Measurements from ENCODE around the gene TNFRSF1B.

DNA sequence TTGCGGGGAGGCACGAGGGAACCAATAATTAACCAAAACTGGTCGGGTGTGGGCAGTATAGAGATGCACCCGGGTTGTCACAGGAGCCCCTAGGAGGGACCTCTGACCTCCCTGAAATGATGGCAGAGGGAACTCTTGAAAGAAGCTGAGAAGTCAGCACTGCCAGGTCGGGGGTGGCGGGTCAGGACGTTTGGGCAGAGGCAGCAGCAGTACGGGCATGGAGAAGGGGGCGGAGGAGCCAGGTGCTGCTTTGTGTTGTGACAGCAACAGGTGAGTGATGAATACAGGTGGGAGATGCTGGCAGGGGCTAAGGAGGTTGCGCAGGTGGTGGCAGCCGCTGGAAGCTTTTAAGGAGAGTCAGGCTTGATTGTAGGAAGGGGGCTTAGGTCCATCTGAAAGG lies 11.7 kb downstream of the TNFRSF1B start:
- TF ChIP-seq, protein P1, sequence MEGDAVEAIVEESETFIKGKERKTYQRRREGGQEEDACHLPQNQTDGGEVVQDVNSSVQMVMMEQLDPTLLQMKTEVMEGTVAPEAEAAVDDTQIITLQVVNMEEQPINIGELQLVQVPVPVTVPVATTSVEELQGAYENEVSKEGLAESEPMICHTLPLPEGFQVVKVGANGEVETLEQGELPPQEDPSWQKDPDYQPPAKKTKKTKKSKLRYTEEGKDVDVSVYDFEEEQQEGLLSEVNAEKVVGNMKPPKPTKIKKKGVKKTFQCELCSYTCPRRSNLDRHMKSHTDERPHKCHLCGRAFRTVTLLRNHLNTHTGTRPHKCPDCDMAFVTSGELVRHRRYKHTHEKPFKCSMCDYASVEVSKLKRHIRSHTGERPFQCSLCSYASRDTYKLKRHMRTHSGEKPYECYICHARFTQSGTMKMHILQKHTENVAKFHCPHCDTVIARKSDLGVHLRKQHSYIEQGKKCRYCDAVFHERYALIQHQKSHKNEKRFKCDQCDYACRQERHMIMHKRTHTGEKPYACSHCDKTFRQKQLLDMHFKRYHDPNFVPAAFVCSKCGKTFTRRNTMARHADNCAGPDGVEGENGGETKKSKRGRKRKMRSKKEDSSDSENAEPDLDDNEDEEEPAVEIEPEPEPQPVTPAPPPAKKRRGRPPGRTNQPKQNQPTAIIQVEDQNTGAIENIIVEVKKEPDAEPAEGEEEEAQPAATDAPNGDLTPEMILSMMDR (IDR thresholded peaks at IDR 0.05), result no peak
- TF ChIP-seq POLR2A (IDR thresholded peaks at IDR 0.05) (no peak), POLR2AphosphoS5 (IDR thresholded peaks at IDR 0.05) (no peak)

All from gastroesophageal sphincter (tissue), 3 donors.